Measurements from ENCODE around the gene F7. TPM values are rescaled to one million over a fixed set of nuclear protein-coding genes. Genes with fewer than 3 reads are reported as not detected.

The F7 gene
- total RNA-seq, 3 donors from 2014 or later, result 0.15 to 0.48 (median 0.33) TPM

DNA sequence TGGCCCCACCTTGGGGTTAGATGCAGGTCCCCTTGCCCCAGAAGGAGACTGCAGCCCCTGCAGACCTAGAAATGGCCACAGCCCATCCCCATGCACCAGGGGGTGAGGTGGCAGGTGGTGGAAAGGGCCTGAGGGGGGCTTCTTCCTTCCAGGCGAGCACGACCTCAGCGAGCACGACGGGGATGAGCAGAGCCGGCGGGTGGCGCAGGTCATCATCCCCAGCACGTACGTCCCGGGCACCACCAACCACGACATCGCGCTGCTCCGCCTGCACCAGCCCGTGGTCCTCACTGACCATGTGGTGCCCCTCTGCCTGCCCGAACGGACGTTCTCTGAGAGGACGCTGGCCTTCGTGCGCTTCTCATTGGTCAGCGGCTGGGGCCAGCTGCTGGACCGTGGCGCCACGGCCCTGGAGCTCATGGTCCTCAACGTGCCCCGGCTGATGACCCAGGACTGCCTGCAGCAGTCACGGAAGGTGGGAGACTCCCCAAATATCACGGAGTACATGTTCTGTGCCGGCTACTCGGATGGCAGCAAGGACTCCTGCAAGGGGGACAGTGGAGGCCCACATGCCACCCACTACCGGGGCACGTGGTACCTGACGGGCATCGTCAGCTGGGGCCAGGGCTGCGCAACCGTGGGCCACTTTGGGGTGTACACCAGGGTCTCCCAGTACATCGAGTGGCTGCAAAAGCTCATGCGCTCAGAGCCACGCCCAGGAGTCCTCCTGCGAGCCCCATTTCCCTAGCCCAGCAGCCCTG lies 12.8 kb downstream of the F7 start:
- Histone ChIP-seq H3K4me3 (no peak overlapping the region), H3K27ac (no peak overlapping the region), H3K36me3 (no peaks in the 10 kb centered on the region), H3K4me1 (no peaks in the 10 kb centered on the region), H3K9me3 (no peaks in the 10 kb centered on the region), H3K27me3 (no peaks in the 10 kb centered on the region)
- intact Hi-C loops (cut with DNase I; ENCODE audit: low total_unique reads), result no loop called here
- no peak for TF ChIP-seq POLR2A (IDR thresholded peaks at IDR 0.05)
- TF ChIP-seq, protein P1, sequence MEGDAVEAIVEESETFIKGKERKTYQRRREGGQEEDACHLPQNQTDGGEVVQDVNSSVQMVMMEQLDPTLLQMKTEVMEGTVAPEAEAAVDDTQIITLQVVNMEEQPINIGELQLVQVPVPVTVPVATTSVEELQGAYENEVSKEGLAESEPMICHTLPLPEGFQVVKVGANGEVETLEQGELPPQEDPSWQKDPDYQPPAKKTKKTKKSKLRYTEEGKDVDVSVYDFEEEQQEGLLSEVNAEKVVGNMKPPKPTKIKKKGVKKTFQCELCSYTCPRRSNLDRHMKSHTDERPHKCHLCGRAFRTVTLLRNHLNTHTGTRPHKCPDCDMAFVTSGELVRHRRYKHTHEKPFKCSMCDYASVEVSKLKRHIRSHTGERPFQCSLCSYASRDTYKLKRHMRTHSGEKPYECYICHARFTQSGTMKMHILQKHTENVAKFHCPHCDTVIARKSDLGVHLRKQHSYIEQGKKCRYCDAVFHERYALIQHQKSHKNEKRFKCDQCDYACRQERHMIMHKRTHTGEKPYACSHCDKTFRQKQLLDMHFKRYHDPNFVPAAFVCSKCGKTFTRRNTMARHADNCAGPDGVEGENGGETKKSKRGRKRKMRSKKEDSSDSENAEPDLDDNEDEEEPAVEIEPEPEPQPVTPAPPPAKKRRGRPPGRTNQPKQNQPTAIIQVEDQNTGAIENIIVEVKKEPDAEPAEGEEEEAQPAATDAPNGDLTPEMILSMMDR (IDR thresholded peaks at IDR 0.05), result no peak
- no peak for TF ChIP-seq POLR2AphosphoS5 (IDR thresholded peaks at IDR 0.05)
- DNase-seq (ENCODE audit: low spot score in 2 of 2), result peak in 1 of 2 donors; percentile 48

DNA sequence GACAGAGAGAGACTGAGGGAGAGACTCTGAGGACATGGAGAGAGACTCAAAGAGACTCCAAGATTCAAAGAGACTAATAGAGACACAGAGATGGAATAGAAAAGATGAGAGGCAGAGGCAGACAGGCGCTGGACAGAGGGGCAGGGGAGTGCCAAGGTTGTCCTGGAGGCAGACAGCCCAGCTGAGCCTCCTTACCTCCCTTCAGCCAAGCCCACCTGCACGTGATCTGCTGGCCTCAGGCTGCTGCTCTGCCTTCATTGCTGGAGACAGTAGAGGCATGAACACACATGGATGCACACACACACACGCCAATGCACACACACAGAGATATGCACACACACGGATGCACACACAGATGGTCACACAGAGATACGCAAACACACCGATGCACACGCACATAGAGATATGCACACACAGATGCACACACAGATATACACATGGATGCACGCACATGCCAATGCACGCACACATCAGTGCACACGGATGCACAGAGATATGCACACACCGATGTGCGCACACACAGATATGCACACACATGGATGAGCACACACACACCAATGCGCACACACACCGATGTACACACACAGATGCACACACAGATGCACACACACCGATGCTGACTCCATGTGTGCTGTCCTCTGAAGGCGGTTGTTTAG lies 13.7 kb downstream of the F7 start:
- Histone ChIP-seq H3K36me3 (no peaks in the 10 kb centered on the region), H3K27ac (no peak overlapping the region), H3K27me3 (no peaks in the 10 kb centered on the region), H3K4me3 (no peak overlapping the region), H3K4me1 (no peaks in the 10 kb centered on the region), H3K9me3 (no peaks in the 10 kb centered on the region)
- peak in 1 of 2 donors; percentile 37 for DNase-seq (ENCODE audit: low spot score in 2 of 2)
- TF ChIP-seq POLR2A (IDR thresholded peaks at IDR 0.05) (no peak), POLR2AphosphoS5 (IDR thresholded peaks at IDR 0.05) (no peak)
- TF ChIP-seq, protein P1 (IDR thresholded peaks at IDR 0.05), result no peak
- intact Hi-C loops (cut with DNase I; ENCODE audit: low total_unique reads), result no loop called here

DNA sequence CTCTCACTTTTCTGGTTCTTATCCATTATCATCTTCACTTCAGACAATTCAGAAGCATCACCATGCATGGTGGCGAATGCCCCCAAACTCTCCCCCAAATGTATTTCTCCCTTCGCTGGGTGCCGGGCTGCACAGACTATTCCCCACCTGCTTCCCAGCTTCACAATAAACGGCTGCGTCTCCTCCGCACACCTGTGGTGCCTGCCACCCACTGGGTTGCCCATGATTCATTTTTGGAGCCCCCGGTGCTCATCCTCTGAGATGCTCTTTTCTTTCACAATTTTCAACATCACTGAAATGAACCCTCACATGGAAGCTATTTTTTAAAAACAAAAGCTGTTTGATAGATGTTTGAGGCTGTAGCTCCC lies 14.2 kb downstream of the F7 start:
- H3K27me3 ChIP-seq, result no peaks in the 10 kb centered on the region
- intact Hi-C loops (cut with DNase I; ENCODE audit: low total_unique reads), result no loop called here
- H3K4me3 ChIP-seq, result no peak overlapping the region
- no peaks in the 10 kb centered on the region for H3K4me1 ChIP-seq
- no peaks in the 10 kb centered on the region for H3K9me3 ChIP-seq
- no peaks in the 10 kb centered on the region for H3K36me3 ChIP-seq
- no peak for DNase-seq (ENCODE audit: low spot score in 2 of 2)
- no peak overlapping the region for H3K27ac ChIP-seq
- no peak for TF ChIP-seq POLR2A (IDR thresholded peaks at IDR 0.05)

DNA sequence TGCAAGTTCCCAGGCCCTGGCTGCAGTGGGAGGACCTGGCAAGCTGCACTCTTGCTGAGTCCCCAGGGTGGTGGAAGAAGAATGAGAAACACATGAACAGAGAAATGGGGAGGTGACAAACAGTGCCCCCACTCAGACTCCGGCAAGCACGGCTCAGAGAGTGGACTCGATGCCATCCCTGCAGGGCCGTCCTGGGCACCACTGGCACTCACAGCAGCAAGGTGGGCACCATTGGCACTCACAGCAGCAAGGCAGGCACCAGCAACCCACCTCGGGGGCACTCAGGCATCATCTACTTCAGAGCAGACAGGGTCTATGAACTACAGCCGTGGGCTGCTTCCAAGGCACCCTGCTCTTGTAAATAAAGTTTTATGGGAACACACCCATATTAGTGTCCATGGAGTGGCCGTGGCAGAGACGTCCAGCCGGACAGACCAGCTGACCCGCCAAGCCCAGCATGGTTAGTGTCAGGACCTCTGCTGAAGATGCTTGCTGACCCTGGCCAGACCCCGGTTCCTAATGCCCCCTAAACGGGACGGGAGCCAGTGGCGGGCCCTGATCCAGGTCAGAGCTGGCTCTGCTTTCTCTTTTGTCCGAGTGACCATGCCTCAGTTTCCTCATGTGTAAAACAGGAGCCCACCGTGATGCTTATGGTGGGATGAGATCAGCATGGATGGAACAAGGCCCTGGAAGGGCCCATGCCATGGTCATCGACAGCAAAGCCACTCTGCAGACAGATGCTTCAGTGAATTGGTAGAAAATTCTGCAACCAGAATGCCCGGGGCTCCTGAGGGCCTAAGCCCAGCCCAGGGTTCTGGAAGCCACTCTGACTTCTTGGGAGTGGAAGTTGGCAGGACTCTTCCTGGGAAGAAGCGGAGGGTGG lies 14.9 kb downstream of the F7 start:
- Histone ChIP-seq H3K9me3 (no peaks in the 10 kb centered on the region), H3K4me1 (no peaks in the 10 kb centered on the region), H3K27me3 (no peaks in the 10 kb centered on the region), H3K27ac (no peak overlapping the region), H3K36me3 (no peaks in the 10 kb centered on the region), H3K4me3 (no peak overlapping the region)
- DNase-seq (ENCODE audit: low spot score in 2 of 2), result peak in 1 of 2 donors; percentile 43
- no peak for TF ChIP-seq POLR2AphosphoS5 (IDR thresholded peaks at IDR 0.05)
- no peak for TF ChIP-seq POLR2A (IDR thresholded peaks at IDR 0.05)
- intact Hi-C loops (cut with DNase I; ENCODE audit: low total_unique reads), result no loop called here

DNA sequence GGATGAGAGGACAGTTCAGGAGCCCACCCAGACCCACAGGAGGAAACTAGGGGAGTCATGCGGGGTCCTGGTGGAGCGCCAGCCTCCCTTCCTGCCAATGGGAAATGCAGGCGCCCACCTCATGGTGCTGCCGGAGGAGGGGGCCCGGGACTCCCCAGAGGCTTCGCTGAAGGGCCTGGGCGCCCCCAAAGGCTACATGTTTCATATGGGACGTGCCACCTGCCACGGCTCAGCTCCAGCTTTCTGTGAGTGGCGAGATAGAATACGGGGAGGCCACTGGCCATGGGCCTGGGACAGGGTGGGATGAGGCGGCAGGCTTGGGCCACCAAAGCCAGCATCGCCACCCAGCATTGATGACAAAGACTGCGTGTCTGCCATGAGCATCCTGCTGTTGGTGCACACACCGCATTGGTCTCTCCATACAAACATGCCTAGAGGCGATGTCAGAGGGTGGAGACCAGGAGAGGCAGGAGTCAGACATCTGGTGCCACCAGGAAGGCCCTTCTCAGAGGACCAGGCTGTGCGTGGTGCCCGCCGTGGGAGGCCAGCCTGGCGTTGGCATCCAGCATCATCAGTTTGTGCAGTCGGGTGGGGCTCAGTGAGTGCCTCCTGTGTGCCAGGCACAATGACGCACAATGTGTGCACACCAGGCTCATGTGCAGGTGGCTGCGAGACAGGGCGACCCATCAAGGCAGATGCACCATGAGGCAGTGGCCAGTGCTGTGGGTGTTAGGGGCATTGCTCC lies 15.8 kb downstream of the F7 start:
- DNase-seq (ENCODE audit: low spot score in 2 of 2), result peak in 1 of 2 donors; percentile 33
- intact Hi-C loops (cut with DNase I; ENCODE audit: low total_unique reads), result no loop called here
- peak overlapping the region in 1 of 2 donors; percentile 80 for H3K27ac ChIP-seq

More for the DNA sequence above, 15.8 kb downstream of the F7 start:
- TF ChIP-seq POLR2A (IDR thresholded peaks at IDR 0.05) (no peak), POLR2AphosphoS5 (IDR thresholded peaks at IDR 0.05) (no peak)
- TF ChIP-seq, protein P1 (IDR thresholded peaks at IDR 0.05), result no peak
- Histone ChIP-seq H3K27me3 (no peaks in the 10 kb centered on the region), H3K9me3 (no peaks in the 10 kb centered on the region), H3K4me3 (no peak overlapping the region), H3K4me1 (no peaks in the 10 kb centered on the region), H3K36me3 (no peaks in the 10 kb centered on the region)
